Omental fat pad (tissue), 4 donors: Measurements from ENCODE around the gene NXNL1. TPM values are rescaled to one million over a fixed set of nuclear protein-coding genes. Genes with fewer than 3 reads are reported as not detected.

Experiments used
- ATAC-seq: fragments of 150-250 bp; one replicate; pipeline ENCODE4 v1.9.1; 2016; ENCODE audit warnings: mild to moderate bottlenecking, moderate library complexity; ENCODE audit not compliant: low FRiP score
- DNase-seq: peaks from one replicate; pipeline ENCODE4 v3.0.0-alpha.2; 2019; ENCODE audit warnings: low spot score
- CTCF ChIP-seq, 3 donors: fragments of 450-650 bp; IDR thresholded peaks; one replicate each; pipeline ENCODE4 v1.5.1; 2016 to 2017; ENCODE audit warnings: antibody characterized with exemption in 3 of 3, mild to moderate bottlenecking in 3 of 3, moderate library complexity in 2 of 3
- total RNA-seq, 4 donors: library from RNA; depleted of rRNA; stranded (reverse); fragments of >200 nt; gene quantifications; one replicate each; pipeline ENCODE4 v1.1.0, GENCODE V29; 2016

The NXNL1 gene
- total RNA-seq, 4 donors from 2014 or later = not detected

GRCh38 chr19:17473041-17473440 lies 12.3 kb upstream of the NXNL1 start:
- no peak for ATAC-seq
- DNase-seq = no peak
- TF ChIP-seq CTCF (IDR thresholded peaks at IDR 0.05) = no peak

GRCh38 chr19:17471410-17472125 lies 10.8 kb upstream of the NXNL1 start:
- no peak for TF ChIP-seq CTCF (IDR thresholded peaks at IDR 0.05)
- no peak for ATAC-seq

GRCh38 chr19:17470068-17470841 lies 9.5 kb upstream of the NXNL1 start, which contains the start of gene SLC27A1:
TSS of gene SLC27A1 (plus strand) at chr19:17470524. CDS start at chr19:17470541, 17 bp downstream.
- no peak for TF ChIP-seq CTCF (IDR thresholded peaks at IDR 0.05)
- peak; percentile 95 for DNase-seq
- ATAC-seq = peak; percentile 96

More at GRCh38 chr19:17471410-17472125, 10.8 kb upstream of the NXNL1 start:
- no peak for DNase-seq

- TF ChIP-seq CTCF (IDR thresholded peaks at IDR 0.05) = no peak
- DNase-seq (peak; percentile 93), ATAC-seq (peak; percentile 85)
These were observed 8.8 kb upstream of the NXNL1 start for GRCh38 chr19:17469481-17470067.

- DNase-seq (no peak), ATAC-seq (no peak)
- no peak for TF ChIP-seq CTCF (IDR thresholded peaks at IDR 0.05)
These were observed 8.4 kb upstream of the NXNL1 start for GRCh38 chr19:17469092-17469480.

- no peak for TF ChIP-seq CTCF (IDR thresholded peaks at IDR 0.05)
- ATAC-seq (no peak), DNase-seq (no peak)
These were observed 7.8 kb upstream of the NXNL1 start for GRCh38 chr19:17468302-17469091.
